Epithelial cell of esophagus (primary cell): ENCODE results near the gene CAPN8.

Experiments used
- DNase-seq: peaks from one replicate; pipeline ENCODE4 v3.0.0; 2010; ENCODE audit warnings: low read depth
- H3K4me3 ChIP-seq: 2 replicates; pipeline ENCODE4 v1.5.1; 2011; ENCODE audit warnings: mild to moderate bottlenecking, low read length, control low read depth
- CTCF ChIP-seq: IDR thresholded peaks from 2 replicates; pipeline ENCODE4 v1.5.1; 2011; ENCODE audit warnings: low read depth, mild to moderate bottlenecking, low read length, control low read depth, inconsistent platforms; ENCODE audit not compliant: insufficient read depth; ENCODE audit errors: missing control alignments

CAPN8 gene

GRCh38 chr1:223492044-223492443, 173.5 kb downstream of the CAPN8 start:
- no peak overlapping the region for H3K4me3 ChIP-seq
- DNase-seq, result peak; percentile 61
- TF ChIP-seq CTCF, result no peak
